GM19328 (cell line): ENCODE results near the gene DST.

Experiments used
- ATAC-seq: cut with Tn5 transposase; IDR thresholded peaks from one replicate; pipeline ENCODE4 v1.9.1; 2021; ENCODE audit warnings: mild to moderate bottlenecking, moderate library complexity; ENCODE audit not compliant: unreplicated experiment

The DST gene

GRCh38 chr6:56538851-56539250, 103.8 kb downstream of the DST start:
- no peak for ATAC-seq

GRCh38 chr6:56537223-56537770, 105.4 kb downstream of the DST start:
- no peak for ATAC-seq

GRCh38 chr6:56536536-56536935, 106.2 kb downstream of the DST start:
- no peak for ATAC-seq

GRCh38 chr6:56535626-56536025, 107.1 kb downstream of the DST start:
- no peak for ATAC-seq

- no peak for ATAC-seq
These were observed 107.8 kb downstream of the DST start for GRCh38 chr6:56534680-56535419.

GRCh38 chr6:56532766-56533551, 109.7 kb downstream of the DST start:
- no peak for ATAC-seq

GRCh38 chr6:56531839-56532595, 110.7 kb downstream of the DST start:
- ATAC-seq = no peak

GRCh38 chr6:56529594-56530191, 113.0 kb downstream of the DST start:
- no peak for ATAC-seq

GRCh38 chr6:56528412-56528841, 114.3 kb downstream of the DST start:
- no peak for ATAC-seq

- no peak for ATAC-seq
These were observed 114.8 kb downstream of the DST start for GRCh38 chr6:56527934-56528333.

GRCh38 chr6:56526860-56527544, 115.7 kb downstream of the DST start:
- ATAC-seq = no peak

GRCh38 chr6:56525974-56526789, 116.5 kb downstream of the DST start:
- no peak for ATAC-seq

- no peak for ATAC-seq
These were observed 117.6 kb downstream of the DST start for GRCh38 chr6:56524891-56525703.

GRCh38 chr6:56522495-56523270, 120.0 kb downstream of the DST start:
- ATAC-seq = no peak

GRCh38 chr6:56521976-56522375, 120.7 kb downstream of the DST start:
- ATAC-seq = no peak

- no peak for ATAC-seq
These were observed 121.2 kb downstream of the DST start for GRCh38 chr6:56521454-56521853.

- ATAC-seq = no peak
These were observed 122.5 kb downstream of the DST start for GRCh38 chr6:56520218-56520617.
